ENCODE data around the gene PDE9A.
"Not testable (repeated sequence)": the region's sequence is repeated elsewhere in the genome, so short reads cannot be mapped to it uniquely, and the experiment has no call there.

The PDE9A gene

GRCh38 chr21:42692688-42693087, 39.3 kb downstream of the PDE9A start:
- in situ Hi-C loops (cut with MboI; ENCODE audit: low pct_unique_long_range_greater_than_20kb, low sequenced_read_pairs): no loop called here
- no peak for DNase-seq

- no peak for DNase-seq
- in situ Hi-C loops (cut with MboI; ENCODE audit: low pct_unique_long_range_greater_than_20kb, low sequenced_read_pairs): no loop called here
These were observed 41.6 kb downstream of the PDE9A start for GRCh38 chr21:42694751-42695696.

- in situ Hi-C loops (cut with MboI; ENCODE audit: low pct_unique_long_range_greater_than_20kb, low sequenced_read_pairs): no loop called here
- DNase-seq: no peak
These were observed 42.4 kb downstream of the PDE9A start for GRCh38 chr21:42695697-42696380.

- in situ Hi-C loops (cut with MboI; ENCODE audit: low pct_unique_long_range_greater_than_20kb, low sequenced_read_pairs): no loop called here
These were observed 43.1 kb downstream of the PDE9A start for GRCh38 chr21:42696501-42697040.

GRCh38 chr21:42698733-42699132, 45.3 kb downstream of the PDE9A start:
- DNase-seq: no peak
- in situ Hi-C loops (cut with MboI; ENCODE audit: low pct_unique_long_range_greater_than_20kb, low sequenced_read_pairs): no loop called here

More at GRCh38 chr21:42696501-42697040, 43.1 kb downstream of the PDE9A start:
- no peak for DNase-seq

GRCh38 chr21:42699196-42699595, 45.8 kb downstream of the PDE9A start:
- in situ Hi-C loops (cut with MboI; ENCODE audit: low pct_unique_long_range_greater_than_20kb, low sequenced_read_pairs): no loop called here
- no peak for DNase-seq

- in situ Hi-C loops (cut with MboI; ENCODE audit: low pct_unique_long_range_greater_than_20kb, low sequenced_read_pairs): no loop called here
- no peak for DNase-seq
These were observed 48.5 kb downstream of the PDE9A start for GRCh38 chr21:42701706-42702456.

GRCh38 chr21:42702720-42703119, 49.3 kb downstream of the PDE9A start:
- in situ Hi-C loops (cut with MboI; ENCODE audit: low pct_unique_long_range_greater_than_20kb, low sequenced_read_pairs): no loop called here
- no peak for DNase-seq

GRCh38 chr21:42703136-42703908, 49.9 kb downstream of the PDE9A start:
- in situ Hi-C loops (cut with MboI; ENCODE audit: low pct_unique_long_range_greater_than_20kb, low sequenced_read_pairs): no loop called here

GRCh38 chr21:42703965-42704364, 50.5 kb downstream of the PDE9A start:
- in situ Hi-C loops (cut with MboI; ENCODE audit: low pct_unique_long_range_greater_than_20kb, low sequenced_read_pairs): no loop called here

More at GRCh38 chr21:42703136-42703908, 49.9 kb downstream of the PDE9A start:
- DNase-seq: no peak

GRCh38 chr21:42704861-42705260, 51.4 kb downstream of the PDE9A start:
- DNase-seq: no peak
- in situ Hi-C loops (cut with MboI; ENCODE audit: low pct_unique_long_range_greater_than_20kb, low sequenced_read_pairs): no loop called here

More at GRCh38 chr21:42703965-42704364, 50.5 kb downstream of the PDE9A start:
- DNase-seq: no peak

GRCh38 chr21:42705346-42705745, 51.9 kb downstream of the PDE9A start:
- DNase-seq: no peak
- in situ Hi-C loops (cut with MboI; ENCODE audit: low pct_unique_long_range_greater_than_20kb, low sequenced_read_pairs): no loop called here

- in situ Hi-C loops (cut with MboI; ENCODE audit: low pct_unique_long_range_greater_than_20kb, low sequenced_read_pairs): no loop called here
- DNase-seq: no peak
These were observed 52.4 kb downstream of the PDE9A start for GRCh38 chr21:42705746-42706374.

GRCh38 chr21:42706765-42707164, 53.3 kb downstream of the PDE9A start:
- DNase-seq: no peak
- in situ Hi-C loops (cut with MboI; ENCODE audit: low pct_unique_long_range_greater_than_20kb, low sequenced_read_pairs): no loop called here

- no peak for DNase-seq
- in situ Hi-C loops (cut with MboI; ENCODE audit: low pct_unique_long_range_greater_than_20kb, low sequenced_read_pairs): no loop called here
These were observed 53.9 kb downstream of the PDE9A start for GRCh38 chr21:42707207-42707830.

- in situ Hi-C loops (cut with MboI; ENCODE audit: low pct_unique_long_range_greater_than_20kb, low sequenced_read_pairs): no loop called here
- DNase-seq: no peak
These were observed 54.7 kb downstream of the PDE9A start for GRCh38 chr21:42708107-42708506.

GRCh38 chr21:42708916-42709315, 55.5 kb downstream of the PDE9A start:
- DNase-seq; in situ Hi-C loops (cut with MboI; ENCODE audit: low pct_unique_long_range_greater_than_20kb, low sequenced_read_pairs): not testable (repeated sequence)

GRCh38 chr21:42711667-42712066, 58.2 kb downstream of the PDE9A start:
- in situ Hi-C loops (cut with MboI; ENCODE audit: low pct_unique_long_range_greater_than_20kb, low sequenced_read_pairs): no loop called here
- DNase-seq: no peak

Measured in KBM-7 (cell line).